ENCODE data around the gene CAST. TPM values are rescaled to one million over a fixed set of nuclear protein-coding genes. Genes with fewer than 3 reads are reported as not detected.

Gene CAST
- total RNA-seq, 1 experiment from 2014 or later, result 52.3 TPM

GRCh38 chr5:96807075-96807654, 145.0 kb downstream of the CAST start:
- Histone ChIP-seq H3K4me1 (ENCODE audit: insufficient read depth, low read length) (no peaks in the 10 kb centered on the region), H4K8ac (replicated peaks; ENCODE audit: insufficient read length, low read depth, low read length) (no peak overlapping the region), H3K4ac (ENCODE audit: low read depth, low read length) (no peak overlapping the region), H3K18ac (ENCODE audit: insufficient read length, low read depth, low read length) (peak overlapping the region; percentile 61), H3K14ac (ENCODE audit: insufficient read depth, low read length) (peak overlapping the region; percentile 88), H3K4me2 (ENCODE audit: insufficient read depth, insufficient read length, low read length) (peak overlapping the region; percentile 85), H3K79me2 (ENCODE audit: insufficient read depth, low read length) (no peaks in the 10 kb centered on the region), H3K9me3 (ENCODE audit: control insufficient read depth, low read depth, low read length) (no peaks in the 10 kb centered on the region), H3T11ph (ENCODE audit: low read length) (no peak overlapping the region), H4K20me1 (ENCODE audit: control insufficient read depth, insufficient read depth, insufficient read length) (no peaks in the 10 kb centered on the region), H2BK15ac (ENCODE audit: low read depth, low read length) (no peak overlapping the region), H3K56ac (ENCODE audit: insufficient read length, low read depth, low read length) (no peak overlapping the region), H2BK5ac (ENCODE audit: insufficient read length, low read length) (no peak overlapping the region), H2AK5ac (ENCODE audit: insufficient read length, low read length) (no peak overlapping the region), H3K27ac (ENCODE audit: insufficient read length, low read depth, low read length) (no peak overlapping the region), H2BK120ac (ENCODE audit: low read depth, low read length, poor library complexity, severe bottlenecking) (no peak overlapping the region), H2BK12ac (ENCODE audit: insufficient read length, low read depth, low read length) (no peak overlapping the region), H2BK20ac (ENCODE audit: low read depth, low read length, poor library complexity, severe bottlenecking) (no peak overlapping the region), H3K23me2 (ENCODE audit: insufficient read length, low read depth, low read length, poor library complexity, severe bottlenecking) (peaks cover 5% of the 10 kb centered on the region), H3K23ac (ENCODE audit: insufficient read length, low read depth, low read length) (no peak overlapping the region), H2AFZ (ENCODE audit: low read length) (peak overlapping the region; percentile 53), H3K9ac (ENCODE audit: extremely low read depth, insufficient read length, low read length) (peak overlapping the region; percentile 51), H4K91ac (ENCODE audit: insufficient read length, low read depth, low read length) (no peak overlapping the region), H3K27me3 (ENCODE audit: insufficient read depth, low read length) (no peaks in the 10 kb centered on the region), H4K5ac (ENCODE audit: insufficient read length, low read depth, low read length) (no peak overlapping the region), H3K79me1 (ENCODE audit: insufficient read depth, low read depth, low read length, poor library complexity, severe bottlenecking) (no peaks in the 10 kb centered on the region)
- Mint-ChIP-seq H3K4me1 (peaks cover 21 to 22% of the 10 kb centered on the region in 2 experiments), H3K9me3 (no peaks in the 10 kb centered on the region; a peak in 1 of 5 replicates), H3K36me3 (ENCODE audit: insufficient read depth in 1 of 3, low read depth in 3 of 3) (no peaks in the 10 kb centered on the region), H3K27ac (peak overlapping the region in 1 of 3 experiments; percentile 82; a peak in 2 of 7 replicates), H3K4me3 (peak overlapping the region; percentile 92 to 98), H3K27me3 (ENCODE audit: low read depth) (peaks cover 14% of the 10 kb centered on the region)
- peak; percentile 62 for DNase-seq
- no CpG with 5 or more reads among the region's 37 CpGs for WGBS (ENCODE audit: extremely low coverage, insufficient read length, low lambda C conversion rate)
- no peak for TF ChIP-seq CTCF (conservative IDR thresholded peaks at IDR 0.05)

All from H9 (cell line).